Measurements from ENCODE around the gene SPRN.

DNA sequence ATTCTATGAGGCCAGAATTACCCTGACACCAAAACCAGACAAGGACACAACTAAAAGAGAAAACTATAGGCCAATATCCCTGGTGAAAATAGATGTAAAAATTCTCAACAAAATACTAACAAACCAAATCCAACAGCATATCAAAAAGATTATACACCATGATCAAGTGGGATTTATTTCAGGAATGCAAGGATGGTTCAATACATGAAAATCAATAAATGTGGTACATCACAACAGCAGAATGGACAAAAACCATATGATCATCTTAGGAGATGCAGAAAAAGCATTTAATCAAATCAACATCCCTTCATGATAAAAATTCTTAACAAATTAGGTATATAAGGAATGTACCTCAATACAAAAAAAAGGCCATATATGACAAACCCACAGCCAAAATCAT, 23.7 kb upstream of the SPRN start:
- TF ChIP-seq OVOL2 (CRISPR knock-in tag; IDR thresholded peaks at IDR 0.05; ENCODE audit: borderline replicate concordance) (no peak), MAX (CRISPR knock-in tag; IDR thresholded peaks at IDR 0.05) (no peak)

Measured in WTC11 (cell line).